MCF 10A (cell line): Measurements from ENCODE around the gene AKAIN1. TPM values are rescaled to one million over a fixed set of nuclear protein-coding genes. Genes with fewer than 3 reads are reported as not detected.

Experiments used
- BruUV-seq: library from RNA; stranded (reverse); fragments of 400-500 nt; replicated peaks from 2 replicates; lab custom pipeline; 2021; lab: Mats Ljungman, UMichigan
- CTCF ChIA-PET: fragments of 300-600 bp; sonication (Branson Sonifier 250); formaldehyde crosslinking; extraction: SDS; loops from one replicate; lab custom pipeline; 2021; ENCODE audit warnings: antibody characterized with exemption, inconsistent platforms; lab: Yijun Ruan, JAX
- POLR2A ChIA-PET: fragments of 300-600, 350-650 bp; sonication (Branson Sonifier 250); formaldehyde crosslinking; extraction: SDS; loops from one replicate; lab custom pipeline; 2020; ENCODE audit warnings: antibody characterized with exemption, inconsistent platforms; lab: Yijun Ruan, JAX
- DNase-seq: peaks from one replicate; pipeline ENCODE4 v3.0.0-alpha.2; 2018; ENCODE audit not compliant: unreplicated experiment
- H3K27ac Mint-ChIP-seq: one replicate; pipeline ENCODE4 v1.8.0; 2022; ENCODE audit warnings: mild to moderate bottlenecking, low read depth, mixed read lengths; ENCODE audit not compliant: unreplicated experiment
- H3K27me3 Mint-ChIP-seq: one replicate; pipeline ENCODE4 v1.8.0; 2022; ENCODE audit warnings: mixed read lengths; ENCODE audit not compliant: insufficient read depth, unreplicated experiment
- H3K36me3 Mint-ChIP-seq: one replicate; pipeline ENCODE4 v1.8.0; 2022; ENCODE audit warnings: mild to moderate bottlenecking, moderate library complexity, mixed read lengths; ENCODE audit not compliant: insufficient read depth, unreplicated experiment
- H3K4me1 Mint-ChIP-seq: one replicate; pipeline ENCODE4 v1.8.0; 2022; ENCODE audit warnings: mixed read lengths; ENCODE audit not compliant: insufficient read depth, unreplicated experiment
- H3K4me3 Mint-ChIP-seq: one replicate; pipeline ENCODE4 v1.8.0; 2022; ENCODE audit warnings: mild to moderate bottlenecking, moderate library complexity, mixed read lengths; ENCODE audit not compliant: unreplicated experiment
- H3K9me3 Mint-ChIP-seq: one replicate; pipeline ENCODE4 v1.8.0; 2022; ENCODE audit warnings: mixed read lengths; ENCODE audit not compliant: unreplicated experiment
- intact Hi-C: fragments of 100-400 bp; cut with micrococcal nuclease; formaldehyde crosslinking; loops from 2 replicates; pipeline ENCODE4 v1.14.1; 2022
- total RNA-seq: library from RNA; stranded (reverse); gene quantifications from 2 replicates; pipeline ENCODE4 v1.2.3, GENCODE V29; 2022
- TF ChIP-seq, protein P1 (sequence below): fragments of 200-600 bp; IDR thresholded peaks from one replicate; pipeline ENCODE4 v1.8.0; 2022; ENCODE audit warnings: antibody characterized with exemption, mild to moderate bottlenecking; ENCODE audit not compliant: unreplicated experiment

The AKAIN1 gene
- total RNA-seq, 1 experiment from 2014 or later: not detected

DNA sequence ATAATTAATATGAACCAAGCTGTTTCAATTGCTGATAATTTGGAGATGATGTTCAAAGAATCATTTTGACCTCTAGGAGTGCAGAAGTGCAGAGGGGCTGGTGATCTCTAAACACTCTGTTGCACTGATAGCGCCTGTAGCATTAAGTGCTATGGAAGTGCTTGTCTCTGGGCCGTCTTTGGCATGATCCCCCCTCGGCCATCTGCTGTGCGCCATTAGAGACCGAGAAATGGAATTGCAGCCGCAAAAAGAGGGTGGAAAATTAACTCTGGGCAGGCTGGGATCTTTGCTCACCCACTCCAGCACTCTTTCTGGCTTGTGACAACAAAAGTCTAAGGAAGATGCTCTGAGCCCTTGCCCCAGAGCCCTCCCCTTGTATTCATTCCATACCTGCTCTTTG, 23.4 kb downstream of the AKAIN1 start:
- H3K4me1 Mint-ChIP-seq: no peaks in the 10 kb centered on the region
- intact Hi-C loops: no loop called here
- BruUV-seq: no TSS peak
- POLR2A ChIA-PET: no interaction called here
- CTCF ChIA-PET: no interaction called here
- no peak for DNase-seq
- no peak overlapping the region for H3K4me3 Mint-ChIP-seq
- TF ChIP-seq, protein P1, sequence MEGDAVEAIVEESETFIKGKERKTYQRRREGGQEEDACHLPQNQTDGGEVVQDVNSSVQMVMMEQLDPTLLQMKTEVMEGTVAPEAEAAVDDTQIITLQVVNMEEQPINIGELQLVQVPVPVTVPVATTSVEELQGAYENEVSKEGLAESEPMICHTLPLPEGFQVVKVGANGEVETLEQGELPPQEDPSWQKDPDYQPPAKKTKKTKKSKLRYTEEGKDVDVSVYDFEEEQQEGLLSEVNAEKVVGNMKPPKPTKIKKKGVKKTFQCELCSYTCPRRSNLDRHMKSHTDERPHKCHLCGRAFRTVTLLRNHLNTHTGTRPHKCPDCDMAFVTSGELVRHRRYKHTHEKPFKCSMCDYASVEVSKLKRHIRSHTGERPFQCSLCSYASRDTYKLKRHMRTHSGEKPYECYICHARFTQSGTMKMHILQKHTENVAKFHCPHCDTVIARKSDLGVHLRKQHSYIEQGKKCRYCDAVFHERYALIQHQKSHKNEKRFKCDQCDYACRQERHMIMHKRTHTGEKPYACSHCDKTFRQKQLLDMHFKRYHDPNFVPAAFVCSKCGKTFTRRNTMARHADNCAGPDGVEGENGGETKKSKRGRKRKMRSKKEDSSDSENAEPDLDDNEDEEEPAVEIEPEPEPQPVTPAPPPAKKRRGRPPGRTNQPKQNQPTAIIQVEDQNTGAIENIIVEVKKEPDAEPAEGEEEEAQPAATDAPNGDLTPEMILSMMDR: no peak
- peaks cover 17% of the 10 kb centered on the region for H3K9me3 Mint-ChIP-seq
- no peaks in the 10 kb centered on the region for H3K36me3 Mint-ChIP-seq
- H3K27ac Mint-ChIP-seq: no peak overlapping the region
- peaks cover 10% of the 10 kb centered on the region for H3K27me3 Mint-ChIP-seq

DNA sequence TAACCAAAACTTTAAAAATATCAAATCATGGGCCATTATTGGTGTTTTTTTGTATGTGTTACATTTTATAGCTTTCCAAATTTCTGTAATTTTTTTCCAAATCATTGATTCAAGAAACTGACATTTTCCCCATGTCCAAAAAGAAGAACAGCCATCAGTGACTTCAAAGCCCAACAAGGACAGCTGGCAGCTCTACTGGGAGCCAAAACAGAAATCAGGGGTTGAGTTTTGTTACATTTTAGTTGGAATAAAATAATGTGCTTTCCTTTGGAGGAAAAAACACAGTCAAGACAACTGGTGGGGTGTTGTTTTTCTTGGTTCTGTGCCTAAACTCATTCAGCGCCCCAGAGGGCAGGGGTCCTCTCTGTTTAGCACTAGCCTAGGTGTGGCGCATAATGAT, 23.8 kb downstream of the AKAIN1 start:
- H3K27me3 Mint-ChIP-seq: peaks cover 10% of the 10 kb centered on the region
- H3K4me1 Mint-ChIP-seq: no peaks in the 10 kb centered on the region
- TF ChIP-seq, protein P1: no peak
- H3K4me3 Mint-ChIP-seq: no peak overlapping the region
- H3K36me3 Mint-ChIP-seq: no peaks in the 10 kb centered on the region
- no peak for DNase-seq
- POLR2A ChIA-PET: no interaction called here
- intact Hi-C loops: no loop called here
- CTCF ChIA-PET: no interaction called here
- no TSS peak for BruUV-seq
- peaks cover 20% of the 10 kb centered on the region for H3K9me3 Mint-ChIP-seq
- no peak overlapping the region for H3K27ac Mint-ChIP-seq

GRCh38 chr18:5167831-5168230, 29.2 kb downstream of the AKAIN1 start:
- Mint-ChIP-seq H3K4me3 (no peak overlapping the region), H3K36me3 (no peaks in the 10 kb centered on the region), H3K9me3 (peaks cover 20% of the 10 kb centered on the region), H3K27ac (no peak overlapping the region), H3K4me1 (no peaks in the 10 kb centered on the region), H3K27me3 (peaks cover 10% of the 10 kb centered on the region)
- POLR2A ChIA-PET: no interaction called here
- CTCF ChIA-PET: no interaction called here
- DNase-seq: no peak
- BruUV-seq: no TSS peak
- intact Hi-C loops: no loop called here
- TF ChIP-seq, protein P1: no peak

GRCh38 chr18:5166606-5167280, 30.3 kb downstream of the AKAIN1 start:
- intact Hi-C loops: no loop called here
- POLR2A ChIA-PET: no interaction called here
- Mint-ChIP-seq H3K9me3 (peaks cover 17% of the 10 kb centered on the region), H3K4me3 (no peak overlapping the region), H3K36me3 (no peaks in the 10 kb centered on the region), H3K27ac (no peak overlapping the region), H3K27me3 (peaks cover 6% of the 10 kb centered on the region), H3K4me1 (no peaks in the 10 kb centered on the region)
- CTCF ChIA-PET: no interaction called here
- no peak for DNase-seq
- TF ChIP-seq, protein P1: no peak
- no TSS peak for BruUV-seq
